GM12875 (cell line): ENCODE results near the gene OAS2.
A peak's percentile ranks its signal among the peaks of the same experiment; 100 is the strongest.

Source experiments
- H3K4me3 ChIP-seq: one replicate; pipeline ENCODE4 v1.5.1; 2011; ENCODE audit warnings: low read depth, low read length, control low read depth
- CTCF ChIP-seq: IDR thresholded peaks from 2 replicates; pipeline ENCODE4 v1.5.1; 2011; ENCODE audit warnings: low read depth, mild to moderate bottlenecking, control low read depth, inconsistent platforms, low read length, moderate library complexity, borderline replicate concordance; ENCODE audit not compliant: insufficient read depth

OAS2 gene

DNA sequence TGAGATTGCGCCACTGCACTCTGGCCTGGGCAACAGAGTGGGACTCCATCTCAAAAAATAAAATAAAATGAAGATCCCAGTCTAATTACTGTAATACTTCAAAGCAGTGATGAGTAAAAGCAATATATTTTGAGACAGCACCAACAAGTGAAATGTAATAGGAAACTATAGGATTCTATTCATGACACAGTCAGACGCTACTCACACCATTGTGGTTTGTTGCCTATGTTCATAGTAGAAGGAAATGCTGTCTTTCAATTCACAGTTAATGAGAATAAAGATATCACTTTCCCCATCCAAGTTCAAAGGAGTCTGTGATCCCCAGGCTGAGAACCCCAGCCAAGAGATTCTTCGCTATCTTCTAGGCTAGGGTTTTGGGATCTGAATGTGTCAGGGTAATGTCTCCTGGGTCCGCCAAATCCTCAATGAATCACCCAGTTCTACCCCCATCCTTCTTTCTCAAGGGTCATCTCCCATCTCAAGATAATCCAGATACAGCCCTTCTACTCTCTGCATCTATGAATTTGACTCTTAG, 61.7 kb downstream of the OAS2 start:
- H3K4me3 ChIP-seq = no peak overlapping the region
- TF ChIP-seq CTCF = no peak

GRCh38 chr12:113040722-113041171, 62.4 kb downstream of the OAS2 start:
- H3K4me3 ChIP-seq = no peak overlapping the region
- TF ChIP-seq CTCF = no peak

GRCh38 chr12:113041560-113041959, 63.2 kb downstream of the OAS2 start:
- TF ChIP-seq CTCF = no peak
- H3K4me3 ChIP-seq = no peak overlapping the region

DNA sequence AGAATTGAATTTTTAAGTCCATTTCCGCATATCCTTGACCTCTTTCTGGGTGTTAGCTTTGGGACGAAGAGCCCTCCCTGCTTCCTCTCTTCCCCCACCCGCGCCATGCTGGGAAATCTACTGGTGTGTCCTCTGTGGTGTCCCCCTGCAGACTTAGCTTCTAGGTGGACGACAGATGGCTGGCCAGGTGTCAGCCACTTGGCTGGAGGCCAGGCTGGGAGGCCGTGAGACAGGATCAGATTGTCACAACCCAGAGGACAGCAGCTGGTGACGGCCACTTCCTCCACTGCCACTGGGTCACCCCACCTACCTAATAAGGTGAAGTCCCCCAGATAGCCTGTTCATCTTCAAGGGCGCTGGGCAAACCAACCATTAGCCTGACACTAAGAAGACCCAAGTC, 64.9 kb downstream of the OAS2 start:
- H3K4me3 ChIP-seq = no peak overlapping the region
- no peak for TF ChIP-seq CTCF

- no peak overlapping the region for H3K4me3 ChIP-seq
- TF ChIP-seq CTCF = no peak
Observed at GRCh38 chr12:113044516-113044915, 66.2 kb downstream of the OAS2 start.

- peak; percentile 62 for TF ChIP-seq CTCF
- H3K4me3 ChIP-seq = no peak overlapping the region
Observed at GRCh38 chr12:113048716-113049127, 70.4 kb downstream of the OAS2 start.

DNA sequence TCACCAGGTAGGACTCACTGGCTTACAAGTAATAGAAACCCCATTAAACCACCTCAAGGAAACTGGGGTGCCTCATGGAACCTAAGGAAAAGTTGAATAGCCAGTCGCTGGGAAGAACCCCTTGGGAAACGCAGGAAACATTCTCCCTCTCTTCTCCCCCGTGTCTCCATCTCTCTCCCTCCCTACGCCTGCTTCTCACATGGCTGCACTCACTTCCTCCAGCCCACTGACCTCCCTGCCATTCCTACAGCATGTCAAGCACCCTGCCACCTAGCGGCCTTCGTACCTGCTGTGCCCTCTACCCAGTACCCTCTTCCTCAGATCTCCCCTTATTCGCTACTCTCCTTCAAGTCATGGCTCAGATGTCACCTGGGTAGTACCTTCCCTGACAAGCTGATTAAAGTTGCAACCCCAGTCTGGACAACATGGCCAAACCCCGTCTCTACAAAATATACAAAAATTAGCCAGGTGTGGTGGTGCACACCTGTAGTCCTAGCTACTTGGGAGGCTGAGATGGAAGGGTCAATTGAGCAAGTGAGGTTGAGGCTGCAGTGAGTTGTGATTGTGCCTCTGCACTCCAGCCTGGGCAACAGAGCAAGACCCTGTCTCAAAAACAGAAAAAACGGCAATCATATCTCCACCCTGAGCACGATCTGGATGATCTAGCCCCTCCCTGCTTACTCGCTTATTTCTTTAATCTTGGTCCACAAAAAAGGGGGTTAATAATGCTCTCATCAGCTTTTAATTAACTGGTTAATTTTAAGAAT, 71.8 kb downstream of the OAS2 start:
- H3K4me3 ChIP-seq = no peak overlapping the region
- TF ChIP-seq CTCF = peak; percentile 57
